Amygdala (tissue), 56 donors: Measurements from ENCODE around the gene PPOX.

Experiments used
- DNase-seq, 56 donors: peaks; one replicate each; lab custom pipeline; 2025; lab: John Stamatoyannopoulos, UW

PPOX gene

DNA sequence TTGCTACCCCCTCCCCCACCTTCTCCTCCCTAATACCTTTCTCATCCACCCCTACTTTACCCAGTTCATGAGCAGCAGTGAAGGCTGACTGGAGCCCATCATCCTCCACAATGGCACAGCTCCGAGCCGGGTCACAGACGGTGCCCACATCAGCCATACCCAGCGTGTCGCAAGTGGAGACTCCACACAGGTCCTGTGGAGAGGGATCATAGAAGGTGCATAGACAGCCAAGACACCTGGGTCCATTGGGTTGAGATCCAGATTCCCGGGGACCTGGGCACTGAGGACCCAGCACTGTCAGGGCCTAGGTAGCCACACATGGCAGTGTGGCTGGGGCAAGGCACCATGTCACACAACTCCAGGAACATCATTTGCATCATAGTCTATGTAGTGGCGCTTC lies 29.9 kb downstream of the PPOX start:
- DNase-seq = no peak

DNA sequence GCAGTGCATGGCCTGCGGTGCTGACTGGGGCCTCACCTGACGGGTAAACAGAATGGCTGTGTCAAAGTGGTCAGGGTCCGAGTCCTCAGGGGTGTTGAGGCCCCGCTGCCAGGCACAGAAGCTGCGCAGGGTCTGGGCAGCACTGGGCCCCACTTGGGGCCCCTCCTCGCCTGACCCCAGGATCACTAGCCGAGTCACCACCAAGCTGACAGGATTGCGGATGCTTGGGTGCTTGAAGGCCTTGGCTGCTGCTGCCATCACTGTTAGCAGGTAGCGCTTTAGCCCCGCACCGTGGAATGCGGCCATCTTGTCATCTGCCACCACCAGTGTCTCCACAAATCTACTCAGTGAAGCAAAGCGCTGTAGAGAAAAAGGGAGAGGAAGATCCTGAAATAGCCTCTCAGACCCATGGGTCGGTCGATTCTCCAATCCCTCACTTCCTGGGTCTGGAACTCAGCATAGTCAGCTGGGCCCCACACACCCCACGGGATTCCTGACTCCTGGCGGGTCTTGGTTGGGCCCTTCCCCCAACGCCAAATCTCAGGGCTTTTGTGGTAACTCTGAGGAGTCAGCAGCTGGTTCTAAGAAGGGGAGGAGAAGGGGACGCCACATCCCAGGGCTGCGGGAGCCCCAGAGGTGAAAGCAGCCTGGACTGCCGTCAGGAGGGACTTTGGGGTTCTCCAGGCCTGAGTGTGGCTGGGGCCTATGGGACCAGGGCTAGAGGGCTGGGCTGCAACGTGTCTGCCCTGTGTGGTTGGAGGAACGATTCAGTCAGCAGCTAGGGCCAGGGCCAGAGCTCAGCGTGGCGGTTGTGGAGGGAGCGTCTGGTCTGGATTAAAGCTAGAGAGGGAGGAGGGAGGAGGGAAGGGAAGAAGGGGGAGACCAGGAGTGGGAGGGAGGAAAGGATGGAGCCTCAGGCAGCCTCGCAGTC lies 30.6 kb downstream of the PPOX start:
- DNase-seq = peak in 7 of 56 donors; percentile 15 to 27 (median 22)

- DNase-seq = no peak
These were observed 31.5 kb downstream of the PPOX start for GRCh38 chr1:161197560-161198193.

- DNase-seq = peak in 28 of 56 donors; percentile 22 to 79 (median 48)
These were observed 32.1 kb downstream of the PPOX start for GRCh38 chr1:161198194-161198896.

GRCh38 chr1:161198897-161199431 lies 32.7 kb downstream of the PPOX start, which contains the start of gene ADAMTS4:
ADAMTS4 (minus strand) TSS chr1:161199054; CDS start chr1:161198627, 427 bp downstream.
- DNase-seq = peak in 54 of 56 donors; percentile 9 to 95 (median 78)

DNA sequence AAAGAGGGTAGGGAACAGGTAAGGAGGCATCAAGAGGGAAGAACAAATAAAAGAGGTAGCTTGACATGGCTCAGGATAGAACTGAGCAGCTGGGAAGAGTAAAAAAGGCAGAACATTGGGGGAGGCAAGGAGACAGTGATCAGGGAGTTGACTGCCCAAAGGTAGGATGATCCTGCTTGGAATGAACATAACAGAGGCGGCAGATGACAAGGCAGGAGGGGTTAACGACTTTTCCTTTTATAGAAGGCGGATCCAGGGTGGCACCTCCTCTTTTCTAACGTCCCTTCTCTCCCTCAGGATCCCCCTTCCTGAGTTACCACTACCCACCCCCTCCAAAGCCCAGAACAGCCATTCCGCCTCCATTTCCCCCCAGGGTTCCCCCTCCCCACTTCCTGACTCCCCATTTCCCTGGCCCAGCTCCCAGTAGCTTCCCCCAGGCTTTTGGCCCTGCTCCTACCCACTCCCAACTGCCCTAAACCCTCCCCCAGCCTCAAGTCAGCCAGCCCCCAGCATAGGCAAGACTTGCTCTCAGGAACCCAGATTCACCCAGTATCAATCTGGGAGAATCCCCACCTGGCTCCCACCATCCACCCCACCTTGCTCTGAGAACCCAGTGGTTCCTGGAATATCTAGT lies 33.4 kb downstream of the PPOX start:
- DNase-seq = peak in 15 of 56 donors; percentile 11 to 59 (median 29)

- peak in 51 of 56 donors; percentile 34 to 86 (median 70) for DNase-seq
These were observed 34.3 kb downstream of the PPOX start for GRCh38 chr1:161200421-161200991.

- DNase-seq = peak in 24 of 56 donors; percentile 24 to 69 (median 54)
These were observed 35.0 kb downstream of the PPOX start for GRCh38 chr1:161200992-161201835.

GRCh38 chr1:161201836-161202712 lies 35.8 kb downstream of the PPOX start, which contains the start of gene NDUFS2:
NDUFS2 (plus strand) TSS chr1:161202367; CDS start chr1:161202386, 19 bp downstream.
- DNase-seq = peak; percentile 62 to 99 (median 97)

- DNase-seq = no peak
These were observed 40.4 kb downstream of the PPOX start for GRCh38 chr1:161206411-161207140.

GRCh38 chr1:161207173-161207572 lies 40.9 kb downstream of the PPOX start:
- DNase-seq = no peak

DNA sequence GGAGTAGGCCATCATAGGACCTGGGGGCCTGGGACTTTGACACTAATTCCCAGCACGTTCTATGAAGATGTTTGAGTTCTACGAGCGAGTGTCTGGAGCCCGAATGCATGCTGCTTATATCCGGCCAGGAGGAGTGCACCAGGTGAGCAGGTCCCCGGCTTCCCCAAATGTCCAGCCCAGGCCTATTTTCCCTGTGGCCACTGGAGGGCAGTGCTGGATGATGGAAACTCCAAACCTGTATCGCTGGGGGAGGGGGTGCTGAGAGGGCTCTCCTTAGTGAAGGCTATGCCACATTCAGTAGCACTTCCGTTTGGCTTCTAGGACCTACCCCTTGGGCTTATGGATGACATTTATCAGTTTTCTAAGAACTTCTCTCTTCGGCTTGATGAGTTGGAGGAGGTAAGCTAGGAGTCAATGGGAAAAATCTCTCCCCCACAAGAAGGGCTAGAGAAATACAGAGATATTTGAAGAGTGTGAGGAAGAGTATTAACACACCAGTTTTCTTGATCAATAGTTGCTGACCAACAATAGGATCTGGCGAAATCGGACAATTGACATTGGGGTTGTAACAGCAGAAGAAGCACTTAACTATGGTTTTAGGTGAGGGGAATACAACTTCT lies 43.7 kb downstream of the PPOX start:
- DNase-seq = peak in 39 of 56 donors; percentile 16 to 75 (median 55)

DNA sequence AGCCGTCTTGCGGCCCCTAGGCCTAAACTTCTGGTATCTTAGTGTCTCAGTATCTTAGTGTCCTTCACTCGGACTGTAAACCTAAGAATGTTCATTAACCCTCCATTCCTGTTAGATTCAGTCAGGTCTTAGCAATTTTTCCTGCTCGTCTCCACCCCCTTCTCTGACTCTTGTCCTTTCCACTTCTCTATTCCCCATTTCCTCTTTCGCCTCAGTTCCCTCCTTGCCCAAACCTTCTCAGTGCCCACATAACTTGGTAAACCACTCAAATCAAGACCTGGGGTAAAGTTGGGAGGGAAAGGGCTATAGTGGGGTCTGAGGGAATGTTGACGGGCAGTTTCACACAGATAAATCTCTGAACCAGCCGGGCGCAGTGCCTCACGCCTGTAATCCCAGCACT lies 48.1 kb downstream of the PPOX start:
- peak in 1 of 56 donors; percentile 12 for DNase-seq

- DNase-seq = peak in 9 of 56 donors; percentile 5 to 37 (median 20)
These were observed 48.9 kb downstream of the PPOX start, which contains the start of gene FCER1G for GRCh38 chr1:161215076-161215475. FCER1G (plus strand) TSS chr1:161215295; CDS start chr1:161215322, 27 bp downstream.

DNA sequence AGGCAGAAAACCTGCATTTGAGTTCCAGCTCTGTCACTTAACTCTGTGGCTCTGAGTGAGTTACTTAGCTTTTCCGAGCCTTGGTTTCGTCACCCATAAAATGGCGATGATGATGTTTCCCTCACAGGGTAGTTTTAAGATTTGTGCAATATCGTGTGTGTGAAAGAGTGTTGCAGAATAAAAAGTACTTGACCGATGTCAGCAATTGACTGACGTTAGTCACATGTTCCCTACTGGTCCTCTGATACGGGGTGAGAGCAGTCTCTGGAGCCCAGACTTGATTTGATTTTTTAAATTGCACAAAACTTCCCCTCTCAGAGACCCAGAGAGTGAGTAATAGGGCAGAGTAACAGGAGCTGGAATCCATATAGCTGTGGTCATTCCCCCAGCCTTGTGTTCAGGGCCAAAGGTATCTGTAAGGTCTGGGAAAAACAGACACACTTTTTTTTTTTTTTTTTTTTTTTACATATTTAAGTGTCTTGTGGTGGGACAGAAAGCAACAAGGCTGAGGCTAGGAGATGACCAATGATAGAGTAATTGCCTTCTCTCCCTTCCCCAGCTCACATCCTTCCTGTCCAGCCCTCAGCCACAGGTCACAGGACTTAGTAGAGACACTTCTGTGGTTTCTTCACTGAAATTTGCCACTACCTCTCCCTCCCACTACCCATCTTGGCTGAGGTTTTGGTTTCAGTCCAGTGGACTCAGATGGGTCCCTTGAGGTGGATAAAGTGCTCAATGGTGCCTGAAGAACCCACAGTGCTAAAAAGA lies 50.9 kb downstream of the PPOX start:
- DNase-seq = peak in 1 of 56 donors; percentile 22
